Measurements from ENCODE around the gene RIPOR2. TPM values are rescaled to one million over a fixed set of nuclear protein-coding genes. Genes with fewer than 3 reads are reported as not detected.

The RIPOR2 gene
- total and polyA plus RNA-seq, 2 of the 13 experiments (the other 11 are each of a cell fraction or from before 2014, with no cell fraction given): 0.02 to 0.05 TPM

DNA sequence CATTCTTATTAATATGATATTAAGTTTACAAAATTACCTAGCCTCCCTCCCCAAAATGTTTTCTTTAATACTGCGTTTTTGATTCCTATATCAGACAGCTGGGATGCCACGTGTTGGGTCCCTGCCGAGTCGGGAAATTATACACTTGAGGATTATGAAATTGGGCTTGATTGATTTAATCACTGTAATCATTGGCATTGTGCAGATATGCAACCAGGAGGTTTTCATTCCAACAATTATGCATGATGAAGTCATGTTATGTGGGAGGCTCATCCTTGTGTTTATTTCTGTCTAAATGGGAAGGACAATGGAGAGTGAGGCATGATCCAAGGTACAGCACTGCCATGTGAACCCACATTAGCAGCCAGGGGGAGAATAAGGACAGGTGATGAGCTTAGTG, 30.6 kb upstream of the RIPOR2 start:
- CTCF ChIA-PET (ENCODE audit: low intra/inter-chr PET ratio, low total read pairs): no interaction called here
- Histone ChIP-seq H3K4me3 (replicated peaks in 1 of 3; ENCODE audit: insufficient read depth in 1 of 3, low read depth in 2 of 3, low read length in 3 of 3) (no peak overlapping the region), H3K9ac (ENCODE audit: insufficient read depth, low read depth, low read length) (no peak overlapping the region), H3K27me3 (ENCODE audit: control insufficient read depth in 1 of 2, insufficient read depth in 2 of 2, low read length in 2 of 2) (peaks cover 0 to 10% of the 10 kb centered on the region in 2 experiments; a peak in 2 of 5 replicates), H3K27ac (ENCODE audit: extremely low read length, insufficient read depth, low read length) (no peak overlapping the region), H2AFZ (ENCODE audit: low read length) (no peak overlapping the region), H3K36me3 (replicated peaks in 1 of 2; ENCODE audit: control insufficient read depth in 1 of 2, insufficient read depth in 2 of 2, low read length in 2 of 2) (no peaks in the 10 kb centered on the region), H4K20me1 (ENCODE audit: insufficient read depth, low read length) (no peaks in the 10 kb centered on the region), H3K9me3 (ENCODE audit: low read length) (no peaks in the 10 kb centered on the region), H3K4me1 (ENCODE audit: insufficient read depth, low read length) (no peaks in the 10 kb centered on the region), H3K4me2 (ENCODE audit: low read depth, low read length) (no peak overlapping the region), H3K79me2 (ENCODE audit: insufficient read depth, low read length) (no peaks in the 10 kb centered on the region)
- 32% methylated on average over 4 of the region's 4 CpGs for WGBS (ENCODE audit: low lambda C conversion rate)
- POLR2A ChIA-PET: no interaction called here
- no TSS peak for BruUV-seq (replicated peaks)
- TF ChIP-seq SP5 (CRISPR knock-in tag; IDR thresholded peaks at IDR 0.05; ENCODE audit: borderline replicate concordance, low read depth): no peak
- TF ChIP-seq, protein P1, sequence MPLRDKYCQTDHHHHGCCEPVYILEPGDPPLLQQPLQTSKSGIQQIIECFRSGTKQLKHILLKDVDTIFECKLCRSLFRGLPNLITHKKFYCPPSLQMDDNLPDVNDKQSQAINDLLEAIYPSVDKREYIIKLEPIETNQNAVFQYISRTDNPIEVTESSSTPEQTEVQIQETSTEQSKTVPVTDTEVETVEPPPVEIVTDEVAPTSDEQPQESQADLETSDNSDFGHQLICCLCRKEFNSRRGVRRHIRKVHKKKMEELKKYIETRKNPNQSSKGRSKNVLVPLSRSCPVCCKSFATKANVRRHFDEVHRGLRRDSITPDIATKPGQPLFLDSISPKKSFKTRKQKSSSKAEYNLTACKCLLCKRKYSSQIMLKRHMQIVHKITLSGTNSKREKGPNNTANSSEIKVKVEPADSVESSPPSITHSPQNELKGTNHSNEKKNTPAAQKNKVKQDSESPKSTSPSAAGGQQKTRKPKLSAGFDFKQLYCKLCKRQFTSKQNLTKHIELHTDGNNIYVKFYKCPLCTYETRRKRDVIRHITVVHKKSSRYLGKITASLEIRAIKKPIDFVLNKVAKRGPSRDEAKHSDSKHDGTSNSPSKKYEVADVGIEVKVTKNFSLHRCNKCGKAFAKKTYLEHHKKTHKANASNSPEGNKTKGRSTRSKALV (CRISPR knock-in tag; IDR thresholded peaks at IDR 0.05): no peak
- TF ChIP-seq ZNF614 (CRISPR knock-in tag; IDR thresholded peaks at IDR 0.05; ENCODE audit: borderline replicate concordance): no peak
- no peak for TF ChIP-seq E2F1 (CRISPR knock-in tag; IDR thresholded peaks at IDR 0.05)
- no peak for TF ChIP-seq MTA1 (CRISPR knock-in tag; IDR thresholded peaks at IDR 0.05; ENCODE audit: borderline replicate concordance)
- TF ChIP-seq YEATS4 (CRISPR knock-in tag; IDR thresholded peaks at IDR 0.05; ENCODE audit: borderline replicate concordance): no peak
- no peak for TF ChIP-seq NR2F1 (CRISPR knock-in tag; IDR thresholded peaks at IDR 0.05)
- TF ChIP-seq ZNF501 (CRISPR knock-in tag; IDR thresholded peaks at IDR 0.05): no peak
- TF ChIP-seq SRSF4 (IDR thresholded peaks at IDR 0.05; ENCODE audit: low read depth, low read length, poor library complexity, severe bottlenecking): no peak
- no peak for TF ChIP-seq SNAPC2 (CRISPR knock-in tag; IDR thresholded peaks at IDR 0.05)
- no peak for TF ChIP-seq ZNF484 (CRISPR knock-in tag; IDR thresholded peaks at IDR 0.05; ENCODE audit: borderline replicate concordance, low read depth)
- TF ChIP-seq ZSCAN31 (CRISPR knock-in tag; IDR thresholded peaks at IDR 0.05; ENCODE audit: low read depth): no peak
- TF ChIP-seq SCMH1 (CRISPR knock-in tag; IDR thresholded peaks at IDR 0.05; ENCODE audit: borderline replicate concordance): no peak
- TF ChIP-seq SPEN (CRISPR knock-in tag; IDR thresholded peaks at IDR 0.05; ENCODE audit: low read depth): no peak
- TF ChIP-seq ZBTB7B (CRISPR knock-in tag; IDR thresholded peaks at IDR 0.05): no peak
- in situ Hi-C loops (cut with HindIII; ENCODE audit: extremely low pct_ligation_motif_present, low pct_unique_long_range_greater_than_20kb): no loop called here
- ATAC-seq (no peak), FAIRE-seq (no peak), DNase-seq (ENCODE audit: low spot score) (no peak)
- intact Hi-C loops (cut with micrococcal nuclease; ENCODE audit: unreplicated experiment): no loop called here
